GM20000 (cell line): Measurements from ENCODE around the gene FAM83C.
A peak's percentile ranks its signal among the peaks of the same experiment; 100 is the strongest.

Experiments
- DNase-seq: peaks from one replicate; pipeline ENCODE4 v3.0.0; 2012; ENCODE audit warnings: low spot score
- CTCF ChIP-seq: IDR thresholded peaks from 2 replicates; pipeline ENCODE4 v1.5.1; 2012; ENCODE audit warnings: mild to moderate bottlenecking, control low read depth; ENCODE audit errors: extremely low read depth, missing control alignments

The FAM83C gene

GRCh38 chr20:35274172-35275092, 17.8 kb downstream of the FAM83C start:
- DNase-seq, result no peak

GRCh38 chr20:35273449-35274171, 18.6 kb downstream of the FAM83C start:
- no peak for TF ChIP-seq CTCF
- DNase-seq, result no peak

More at GRCh38 chr20:35274172-35275092, 17.8 kb downstream of the FAM83C start:
- TF ChIP-seq CTCF, result no peak

- TF ChIP-seq CTCF, result no peak
- DNase-seq, result no peak
These were observed 20.3 kb downstream of the FAM83C start for GRCh38 chr20:35271904-35272303.

GRCh38 chr20:35271073-35271882, 20.9 kb downstream of the FAM83C start:
- no peak for TF ChIP-seq CTCF
- no peak for DNase-seq

- DNase-seq, result no peak
- TF ChIP-seq CTCF, result no peak
These were observed 22.0 kb downstream of the FAM83C start for GRCh38 chr20:35270021-35270902.

- peak; percentile 77 for TF ChIP-seq CTCF
- DNase-seq, result peak; percentile 79
These were observed 23.0 kb downstream of the FAM83C start for GRCh38 chr20:35269055-35269781.
